Measurements from ENCODE around the gene PFKFB3. TPM values are rescaled to one million over a fixed set of nuclear protein-coding genes. Genes with fewer than 3 reads are reported as not detected.

Gene PFKFB3
- total and polyA plus RNA-seq, 2 experiments from 2014 or later = 21.6 to 26.2 TPM

DNA sequence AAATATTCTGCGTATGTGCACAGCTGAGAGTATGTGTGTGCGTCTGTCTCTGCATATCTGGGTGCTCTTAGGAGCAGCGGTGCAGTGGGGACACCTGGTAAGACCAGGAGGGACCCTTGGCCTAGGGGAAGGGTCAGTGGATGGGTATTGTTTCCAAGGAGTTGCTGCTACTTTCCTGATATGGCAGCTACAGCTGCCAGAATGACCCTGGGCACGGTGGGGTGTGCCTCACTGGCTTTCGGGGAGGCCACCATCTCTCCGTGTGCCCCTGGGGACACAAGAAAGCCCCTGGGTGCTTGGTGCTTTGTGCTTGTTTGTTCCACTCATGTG is 8.6 kb downstream of the PFKFB3 start:
- no peaks in the 10 kb centered on the region for H3K9me2 ChIP-seq (replicated peaks; ENCODE audit: insufficient read depth)

DNA sequence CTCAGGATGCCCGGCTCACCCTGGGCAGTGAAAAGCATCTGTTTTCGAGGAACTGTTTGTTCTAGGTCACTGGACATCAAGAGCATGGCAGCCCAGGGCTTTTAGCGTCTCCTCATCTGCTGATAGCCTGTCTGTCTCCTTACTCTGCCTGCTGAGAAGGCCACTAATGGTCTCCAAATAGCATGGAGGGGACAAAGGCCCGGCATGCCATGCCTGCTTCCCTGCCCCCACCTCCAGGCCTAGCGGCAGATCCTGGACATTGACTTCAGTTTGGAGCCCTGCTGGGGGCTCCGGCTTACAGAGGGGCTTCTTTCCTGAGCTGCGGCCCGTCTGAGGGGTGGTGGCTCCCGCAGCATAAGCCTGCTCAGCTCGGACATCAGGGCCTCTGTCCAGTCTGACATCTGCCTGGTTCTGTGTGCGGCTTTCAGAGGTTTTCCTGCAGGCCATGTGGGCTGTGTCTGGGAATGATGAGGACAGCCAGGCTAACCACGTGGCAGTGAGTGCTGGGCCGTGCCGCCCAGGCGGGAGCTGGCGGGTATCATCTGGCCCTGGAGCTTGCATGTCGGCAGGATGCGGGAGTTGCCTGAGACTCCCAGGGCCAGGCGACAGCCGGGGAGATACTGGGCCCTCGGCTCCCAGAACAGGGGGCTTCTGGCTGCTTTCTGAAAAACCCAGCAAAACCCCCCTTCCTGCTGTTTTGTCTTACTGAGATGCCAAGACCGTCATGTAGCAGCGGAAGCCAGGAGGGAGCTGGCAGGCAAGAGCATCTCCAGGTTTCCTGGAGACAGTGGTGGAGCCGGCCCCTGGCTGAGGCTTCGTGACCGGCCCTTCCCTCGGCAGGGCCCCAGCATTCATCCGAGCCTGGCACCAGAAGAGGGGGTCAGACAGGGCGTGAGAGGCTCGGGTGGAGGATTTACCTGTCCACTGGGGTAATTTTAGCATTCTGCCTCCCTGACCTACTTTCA is 9.2 kb downstream of the PFKFB3 start:
- Histone ChIP-seq H3K9me2 (replicated peaks; ENCODE audit: insufficient read depth) (no peaks in the 10 kb centered on the region), H2AFZ (no peak overlapping the region), H3K4me1 (ENCODE audit: insufficient read depth) (peaks cover 13% of the 10 kb centered on the region), H3K9me3 (ENCODE audit: low read depth) (no peaks in the 10 kb centered on the region), H3K27ac (peak overlapping the region; percentile 31), H4K20me1 (ENCODE audit: insufficient read depth, poor library complexity, severe bottlenecking) (peaks cover 30% of the 10 kb centered on the region), H3K4me3 (no peak overlapping the region), H3K27me3 (no peaks in the 10 kb centered on the region), H3K79me2 (peaks cover 53% of the 10 kb centered on the region), H3K4me2 (peak overlapping the region; percentile 57), H3K36me3 (replicated peaks; ENCODE audit: insufficient read depth, low read depth) (no peaks in the 10 kb centered on the region)
- 65% methylated on average over 30 of the region's 30 CpGs for WGBS (ENCODE audit: low lambda C conversion rate, missing lambda C conversion rate)
- peak; percentile 49 for DNase-seq (ENCODE audit: low spot score)
- TF ChIP-seq EZH2 (IDR thresholded peaks at IDR 0.05; ENCODE audit: borderline replicate concordance) (no peak), EZH2phosphoT487 (IDR thresholded peaks at IDR 0.05; ENCODE audit: low read depth, severe bottlenecking, unreplicated experiment) (no peak)
- TF ChIP-seq, protein P1, sequence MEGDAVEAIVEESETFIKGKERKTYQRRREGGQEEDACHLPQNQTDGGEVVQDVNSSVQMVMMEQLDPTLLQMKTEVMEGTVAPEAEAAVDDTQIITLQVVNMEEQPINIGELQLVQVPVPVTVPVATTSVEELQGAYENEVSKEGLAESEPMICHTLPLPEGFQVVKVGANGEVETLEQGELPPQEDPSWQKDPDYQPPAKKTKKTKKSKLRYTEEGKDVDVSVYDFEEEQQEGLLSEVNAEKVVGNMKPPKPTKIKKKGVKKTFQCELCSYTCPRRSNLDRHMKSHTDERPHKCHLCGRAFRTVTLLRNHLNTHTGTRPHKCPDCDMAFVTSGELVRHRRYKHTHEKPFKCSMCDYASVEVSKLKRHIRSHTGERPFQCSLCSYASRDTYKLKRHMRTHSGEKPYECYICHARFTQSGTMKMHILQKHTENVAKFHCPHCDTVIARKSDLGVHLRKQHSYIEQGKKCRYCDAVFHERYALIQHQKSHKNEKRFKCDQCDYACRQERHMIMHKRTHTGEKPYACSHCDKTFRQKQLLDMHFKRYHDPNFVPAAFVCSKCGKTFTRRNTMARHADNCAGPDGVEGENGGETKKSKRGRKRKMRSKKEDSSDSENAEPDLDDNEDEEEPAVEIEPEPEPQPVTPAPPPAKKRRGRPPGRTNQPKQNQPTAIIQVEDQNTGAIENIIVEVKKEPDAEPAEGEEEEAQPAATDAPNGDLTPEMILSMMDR (IDR thresholded peaks at IDR 0.05; ENCODE audit: poor library complexity) = no peak

More for the DNA sequence above, 8.6 kb downstream of the PFKFB3 start:
- TF ChIP-seq EZH2 (IDR thresholded peaks at IDR 0.05; ENCODE audit: borderline replicate concordance) (no peak), EZH2phosphoT487 (IDR thresholded peaks at IDR 0.05; ENCODE audit: low read depth, severe bottlenecking, unreplicated experiment) (no peak)
- TF ChIP-seq, protein P1 (IDR thresholded peaks at IDR 0.05; ENCODE audit: poor library complexity) = no peak
- peaks cover 53% of the 10 kb centered on the region for H3K79me2 ChIP-seq
- no peak overlapping the region for H3K4me3 ChIP-seq
- no peak for DNase-seq (ENCODE audit: low spot score)
- 91% methylated on average over 6 of the region's 6 CpGs for WGBS (ENCODE audit: low lambda C conversion rate, missing lambda C conversion rate)
- no peaks in the 10 kb centered on the region for H3K9me3 ChIP-seq (ENCODE audit: low read depth)
- no peaks in the 10 kb centered on the region for H3K27me3 ChIP-seq
- no peaks in the 10 kb centered on the region for H3K36me3 ChIP-seq (replicated peaks; ENCODE audit: insufficient read depth, low read depth)
- H4K20me1 ChIP-seq (ENCODE audit: insufficient read depth, poor library complexity, severe bottlenecking) = peaks cover 30% of the 10 kb centered on the region
- peak overlapping the region; percentile 31 for H3K27ac ChIP-seq
- peaks cover 13% of the 10 kb centered on the region for H3K4me1 ChIP-seq (ENCODE audit: insufficient read depth)
- H3K4me2 ChIP-seq = no peak overlapping the region
- H2AFZ ChIP-seq = no peak overlapping the region

DNA sequence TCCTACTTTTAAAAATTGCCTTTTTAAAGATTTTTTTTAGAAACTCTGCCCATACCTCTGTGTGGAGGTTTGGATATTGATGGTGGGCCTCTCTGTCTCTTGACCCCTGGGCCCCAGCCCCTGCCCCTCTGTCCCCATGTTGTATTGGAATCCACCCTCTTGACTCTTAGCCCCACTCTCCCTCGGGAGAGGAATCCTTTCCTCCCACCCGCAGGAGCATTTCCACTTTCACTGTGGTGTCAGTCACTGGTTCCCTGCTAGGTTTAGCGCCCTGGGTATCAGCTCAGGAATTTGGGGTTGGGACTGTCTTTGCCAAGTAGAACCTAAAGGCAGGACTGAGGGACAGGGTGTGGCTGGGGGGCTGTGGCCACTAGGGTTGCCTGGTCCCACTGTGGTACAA is 10.1 kb downstream of the PFKFB3 start:
- Histone ChIP-seq H3K9me3 (ENCODE audit: low read depth) (no peaks in the 10 kb centered on the region), H3K79me2 (peaks cover 46% of the 10 kb centered on the region), H4K20me1 (ENCODE audit: insufficient read depth, poor library complexity, severe bottlenecking) (peaks cover 30% of the 10 kb centered on the region), H3K9me2 (replicated peaks; ENCODE audit: insufficient read depth) (no peaks in the 10 kb centered on the region), H3K4me3 (no peak overlapping the region), H3K27me3 (no peaks in the 10 kb centered on the region), H3K36me3 (replicated peaks; ENCODE audit: insufficient read depth, low read depth) (no peaks in the 10 kb centered on the region), H3K27ac (peak overlapping the region; percentile 2), H2AFZ (no peak overlapping the region), H3K4me2 (no peak overlapping the region), H3K4me1 (ENCODE audit: insufficient read depth) (peaks cover 13% of the 10 kb centered on the region)
- no peak for DNase-seq (ENCODE audit: low spot score)
- 96% methylated on average over 3 of the region's 3 CpGs for WGBS (ENCODE audit: low lambda C conversion rate, missing lambda C conversion rate)
- TF ChIP-seq EZH2phosphoT487 (IDR thresholded peaks at IDR 0.05; ENCODE audit: low read depth, severe bottlenecking, unreplicated experiment) (no peak), EZH2 (IDR thresholded peaks at IDR 0.05; ENCODE audit: borderline replicate concordance) (no peak)
- TF ChIP-seq, protein P1 (IDR thresholded peaks at IDR 0.05; ENCODE audit: poor library complexity) = no peak
